22Rv1 (cell line): ENCODE data around the gene RAP1A.
"Not testable (repeated sequence)": the region's sequence is repeated elsewhere in the genome, so short reads cannot be mapped to it uniquely, and the experiment has no call there.

Experiments used
- H3K27ac ChIP-seq: fragments of 450-650 bp; 2 replicates; pipeline ENCODE4 v1.5.1; 2017
- ZFX ChIP-seq: fragments of 450-650 bp; IDR thresholded peaks from 2 replicates; pipeline ENCODE4 v1.6.1; 2017; ENCODE audit warnings: antibody characterized with exemption, borderline replicate concordance
- TF ChIP-seq, protein P1 (sequence below): fragments of 450-650 bp; IDR thresholded peaks from 2 replicates; pipeline ENCODE4 v1.5.1; 2017; ENCODE audit warnings: mild to moderate bottlenecking

Gene RAP1A

DNA sequence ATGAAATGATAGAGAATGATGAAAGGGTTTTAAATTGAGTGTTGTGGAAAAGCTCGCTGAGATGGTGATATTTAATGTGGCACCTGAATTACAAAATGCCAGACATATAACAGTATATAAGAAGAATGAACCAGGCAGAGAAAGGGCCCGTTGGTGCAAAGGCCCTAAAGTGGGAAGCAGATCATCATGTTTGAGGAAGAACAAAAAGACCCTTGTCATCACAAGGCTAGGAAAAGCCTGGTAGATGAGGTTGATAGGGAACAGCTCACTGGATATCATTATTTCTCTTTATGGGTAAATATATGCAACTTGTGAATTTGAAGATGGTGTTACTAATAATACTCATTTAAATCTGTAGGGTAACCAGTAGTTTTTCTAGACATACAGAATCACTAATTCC, 11.0 kb downstream of the RAP1A start:
- H3K27ac ChIP-seq, result no peak overlapping the region
- TF ChIP-seq, protein P1, sequence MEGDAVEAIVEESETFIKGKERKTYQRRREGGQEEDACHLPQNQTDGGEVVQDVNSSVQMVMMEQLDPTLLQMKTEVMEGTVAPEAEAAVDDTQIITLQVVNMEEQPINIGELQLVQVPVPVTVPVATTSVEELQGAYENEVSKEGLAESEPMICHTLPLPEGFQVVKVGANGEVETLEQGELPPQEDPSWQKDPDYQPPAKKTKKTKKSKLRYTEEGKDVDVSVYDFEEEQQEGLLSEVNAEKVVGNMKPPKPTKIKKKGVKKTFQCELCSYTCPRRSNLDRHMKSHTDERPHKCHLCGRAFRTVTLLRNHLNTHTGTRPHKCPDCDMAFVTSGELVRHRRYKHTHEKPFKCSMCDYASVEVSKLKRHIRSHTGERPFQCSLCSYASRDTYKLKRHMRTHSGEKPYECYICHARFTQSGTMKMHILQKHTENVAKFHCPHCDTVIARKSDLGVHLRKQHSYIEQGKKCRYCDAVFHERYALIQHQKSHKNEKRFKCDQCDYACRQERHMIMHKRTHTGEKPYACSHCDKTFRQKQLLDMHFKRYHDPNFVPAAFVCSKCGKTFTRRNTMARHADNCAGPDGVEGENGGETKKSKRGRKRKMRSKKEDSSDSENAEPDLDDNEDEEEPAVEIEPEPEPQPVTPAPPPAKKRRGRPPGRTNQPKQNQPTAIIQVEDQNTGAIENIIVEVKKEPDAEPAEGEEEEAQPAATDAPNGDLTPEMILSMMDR, result no peak
- TF ChIP-seq ZFX, result no peak

DNA sequence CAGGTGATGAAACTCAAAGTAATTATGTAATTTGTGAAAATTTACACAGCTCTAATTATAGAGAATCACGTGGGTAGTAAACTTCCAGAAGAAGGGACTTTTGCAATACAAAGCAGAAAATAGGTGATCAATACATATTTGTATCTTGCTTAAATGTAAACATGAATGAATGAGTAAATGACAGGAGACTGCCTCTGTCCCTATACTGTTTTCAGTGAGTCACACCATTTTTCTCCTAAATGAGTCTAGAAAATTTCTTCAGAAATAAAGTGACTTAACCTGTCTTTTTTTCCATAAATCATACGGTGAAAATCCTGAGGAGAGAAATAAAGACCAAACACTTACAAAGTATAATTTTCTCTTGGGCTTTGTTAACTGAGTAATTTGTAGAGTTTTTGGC, 11.9 kb downstream of the RAP1A start:
- no peak overlapping the region for H3K27ac ChIP-seq
- TF ChIP-seq, protein P1, result no peak
- TF ChIP-seq ZFX, result no peak

DNA sequence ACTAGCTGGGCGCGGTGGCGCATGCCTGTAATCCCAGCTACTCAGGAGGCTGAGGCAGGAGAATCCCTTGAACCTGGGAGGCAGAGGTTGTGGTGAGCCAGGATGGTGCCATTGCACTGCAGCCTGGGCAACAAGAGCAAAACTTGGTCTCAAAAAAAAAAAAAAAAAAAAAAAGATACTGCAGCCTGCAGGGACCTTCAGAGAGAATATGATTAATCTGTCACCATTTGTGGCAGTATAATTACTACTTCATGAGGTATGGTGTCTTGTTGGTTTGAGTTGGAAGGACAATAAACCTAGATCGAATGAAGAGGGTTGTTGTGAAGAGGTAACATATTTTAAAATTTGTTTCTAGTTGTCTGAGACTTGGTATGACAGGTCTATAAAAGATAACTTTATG, 13.2 kb downstream of the RAP1A start:
- H3K27ac ChIP-seq, result not testable (repeated sequence)

DNA sequence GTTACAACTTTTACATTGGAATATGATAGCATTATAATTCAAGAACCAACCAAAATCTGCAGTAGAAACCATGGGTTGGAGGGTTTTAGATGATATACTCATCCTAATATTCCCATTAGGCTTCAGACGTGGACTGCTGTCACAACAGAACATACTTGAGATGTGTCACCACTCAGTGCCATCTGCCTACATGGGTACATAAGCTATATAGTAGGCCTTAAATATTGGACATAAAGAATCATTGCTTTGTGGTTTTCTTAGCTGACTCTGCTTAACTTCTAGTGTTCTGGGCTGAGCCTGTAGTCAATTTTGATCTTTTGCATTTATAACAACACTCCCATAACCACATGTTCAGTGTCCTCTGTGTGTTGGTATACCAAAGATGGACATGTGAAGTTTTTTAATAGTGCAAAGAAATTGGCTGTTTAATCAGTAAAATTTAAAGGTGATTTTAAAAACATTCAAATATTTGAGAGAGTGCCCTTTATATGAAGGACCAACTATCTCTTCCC, 14.2 kb downstream of the RAP1A start:
- no peak for TF ChIP-seq ZFX
- TF ChIP-seq, protein P1, result no peak
- no peak overlapping the region for H3K27ac ChIP-seq

DNA sequence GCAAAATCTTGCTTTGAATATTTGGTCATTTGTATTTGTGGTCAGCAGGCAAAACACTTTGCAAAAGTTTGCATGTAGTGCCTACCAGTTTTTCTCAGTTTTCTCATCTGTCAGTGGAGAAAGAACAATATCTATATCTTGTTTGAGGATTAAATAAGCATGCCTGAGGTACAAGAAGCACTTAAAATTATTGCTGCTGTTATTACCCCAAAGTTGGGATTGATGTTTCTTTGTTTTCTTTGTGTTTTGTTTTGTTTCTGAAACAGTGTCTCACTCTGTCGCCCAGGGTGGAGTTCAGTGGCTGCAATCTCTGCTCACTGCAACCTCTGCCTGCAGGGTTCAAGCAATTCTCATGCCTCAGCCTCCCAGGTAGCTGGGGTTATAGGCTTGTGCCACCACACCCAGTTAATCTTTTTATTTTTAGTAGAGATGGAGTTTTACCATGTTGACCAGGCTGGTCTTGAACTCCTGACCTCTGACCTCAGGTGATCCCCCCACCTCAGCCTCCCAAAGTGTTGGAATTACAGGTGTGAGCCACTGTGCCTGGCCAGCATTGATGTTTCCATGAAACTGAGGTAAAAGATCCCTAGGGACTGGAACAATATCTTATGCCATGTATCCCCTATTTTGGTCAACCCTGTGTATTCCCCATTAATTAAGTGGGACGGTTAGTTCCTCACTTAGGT, 15.9 kb downstream of the RAP1A start:
- no peak overlapping the region for H3K27ac ChIP-seq

DNA sequence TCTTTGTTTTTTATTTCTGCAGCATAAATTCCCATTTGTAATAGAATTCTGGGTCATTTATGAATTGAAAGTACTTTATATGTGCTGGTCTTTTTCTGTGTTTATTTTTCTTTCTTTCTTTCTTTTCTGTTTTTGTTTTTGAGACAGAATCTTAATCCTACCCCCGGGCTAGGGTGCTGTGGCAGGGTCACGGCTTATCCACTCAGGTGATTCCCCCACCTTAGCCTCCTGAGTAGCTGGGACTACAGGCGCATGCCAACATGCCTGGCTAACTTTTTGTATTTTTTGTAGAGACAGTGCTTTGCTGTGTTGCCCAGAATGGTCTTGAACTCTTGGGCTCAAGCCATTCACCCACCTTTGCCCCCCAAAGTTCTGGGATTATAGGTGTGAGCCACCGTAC, 18.7 kb downstream of the RAP1A start:
- no peak overlapping the region for H3K27ac ChIP-seq
- TF ChIP-seq, protein P1, result no peak
- no peak for TF ChIP-seq ZFX

More for the DNA sequence above, 15.9 kb downstream of the RAP1A start:
- TF ChIP-seq ZFX, result no peak
- TF ChIP-seq, protein P1, result no peak

DNA sequence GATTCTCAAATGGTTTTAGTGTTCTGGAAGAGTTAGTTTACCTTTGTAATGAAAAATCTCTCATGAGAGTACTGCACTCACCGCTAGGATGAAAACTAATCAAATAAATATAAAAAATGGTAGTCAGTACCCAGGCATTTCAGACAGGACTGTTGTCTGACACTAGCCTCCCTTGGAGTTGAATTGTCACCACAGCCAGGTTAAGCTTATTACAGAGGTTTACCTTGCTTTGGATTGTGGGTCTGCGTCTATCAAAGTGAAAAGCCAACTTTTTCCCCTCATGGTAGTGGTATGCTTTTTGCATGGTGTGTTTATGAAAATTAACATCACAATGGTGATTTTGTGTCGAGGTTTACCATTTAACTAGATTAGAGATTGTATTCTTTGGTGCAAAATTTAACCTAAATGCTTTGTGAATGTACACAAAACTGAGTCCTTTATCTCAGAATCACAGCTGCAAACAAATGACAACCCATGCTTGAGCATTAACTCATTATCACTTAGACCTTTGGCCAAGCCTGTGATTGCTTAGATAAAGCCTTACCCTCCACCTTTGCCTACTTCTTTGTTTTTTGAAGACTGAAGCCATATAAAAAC, 20.1 kb downstream of the RAP1A start:
- no peak overlapping the region for H3K27ac ChIP-seq
- TF ChIP-seq, protein P1, result no peak
- no peak for TF ChIP-seq ZFX
